PC-9 (cell line): Measurements from ENCODE around the gene HSD3B7. TPM values are rescaled to one million over a fixed set of nuclear protein-coding genes. Genes with fewer than 3 reads are reported as not detected.

ENCODE experiments used
- BruUV-seq: library from RNA; stranded (reverse); fragments of 400-500 nt; replicated peaks from 2 replicates; lab custom pipeline; 2021; lab: Mats Ljungman, UMichigan
- CTCF ChIA-PET: fragments of 300-600 bp; sonication (Branson Sonifier 250); formaldehyde crosslinking; loops from one replicate; lab custom pipeline; 2022; ENCODE audit warnings: antibody characterized with exemption; lab: Charles Lee
- POLR2A ChIA-PET: fragments of 300-600 bp; sonication (Branson Sonifier 250); formaldehyde crosslinking; loops from one replicate; lab custom pipeline; 2022; ENCODE audit warnings: antibody characterized with exemption; ENCODE audit not compliant: unreplicated experiment; lab: Charles Lee
- DNase-seq, 2 experiments: peaks; one replicate each; pipeline versions ENCODE4 v3.0.0 to v3.0.0-alpha.2; 2015 to 2022; ENCODE audit warnings: mixed read lengths in 1 of 2
- H2AFZ ChIP-seq: fragments of 200-600 bp; sonication (generic); 2 replicates; pipeline ENCODE4 v1.8.1; 2017; ENCODE audit warnings: antibody characterized with exemption
- H3F3A ChIP-seq: fragments of 200-600 bp; sonication (generic); 2 replicates; pipeline ENCODE4 v1.8.1; 2017; ENCODE audit warnings: antibody characterized with exemption, mild to moderate bottlenecking, low read depth; ENCODE audit not compliant: insufficient read depth
- H3K27ac ChIP-seq: fragments of 200-600 bp; sonication (generic); 2 replicates; pipeline ENCODE4 v1.6.1; 2016; ENCODE audit warnings: mixed run types
- H3K27me3 ChIP-seq: fragments of 200-600 bp; sonication (generic); 2 replicates; pipeline ENCODE4 v1.6.1; 2016; ENCODE audit warnings: low read depth, mixed run types; ENCODE audit not compliant: insufficient read depth
- H3K36me3 ChIP-seq: fragments of 200-600 bp; sonication (generic); 2 replicates; pipeline ENCODE4 v1.6.1; 2016; ENCODE audit warnings: low read depth, mixed run types
- H3K4me1 ChIP-seq: fragments of 200-600 bp; sonication (generic); replicated peaks from 2 replicates; pipeline ENCODE4 v1.6.1; 2016; ENCODE audit warnings: mixed run types; ENCODE audit not compliant: insufficient read depth
- H3K4me2 ChIP-seq: fragments of 200-600 bp; sonication (generic); 2 replicates; pipeline ENCODE4 v1.6.1; 2017; ENCODE audit warnings: mixed run types
- H3K4me3 ChIP-seq: fragments of 200-600 bp; sonication (generic); 2 replicates; pipeline ENCODE4 v1.6.1; 2016; ENCODE audit warnings: mixed run types
- H3K79me2 ChIP-seq: fragments of 200-600 bp; sonication (generic); 2 replicates; pipeline ENCODE4 v1.6.1; 2017; ENCODE audit warnings: low read depth, mixed run types
- H3K9me2 ChIP-seq: fragments of 200-600 bp; sonication (generic); 2 replicates; pipeline ENCODE4 v1.8.1; 2017; ENCODE audit warnings: mild to moderate bottlenecking; ENCODE audit not compliant: insufficient read depth
- H3K9me3 ChIP-seq: fragments of 200-600 bp; sonication (generic); 2 replicates; pipeline ENCODE4 v1.8.1; 2016; ENCODE audit warnings: low read depth; ENCODE audit not compliant: insufficient read depth
- H4K20me1 ChIP-seq: fragments of 200-600 bp; sonication (generic); 2 replicates; pipeline ENCODE4 v1.8.1; 2017; ENCODE audit not compliant: insufficient read depth
- CTCF ChIP-seq: fragments of 200-600 bp; sonication (generic); conservative IDR thresholded peaks from 2 replicates; pipeline ENCODE4 v1.6.1; 2017; ENCODE audit warnings: mixed run types, antibody characterized with exemption, mild to moderate bottlenecking, moderate library complexity
- EZH2 ChIP-seq: fragments of 200-600 bp; sonication (generic); IDR thresholded peaks from 2 replicates; pipeline ENCODE4 v1.8.0; 2017; ENCODE audit warnings: antibody characterized with exemption, low read depth
- intact Hi-C: fragments of 100-400 bp; cut with micrococcal nuclease; formaldehyde crosslinking; loops from one replicate; pipeline ENCODE4 v1.10.0; 2022; ENCODE audit not compliant: unreplicated experiment
- total RNA-seq: library from RNA; stranded (reverse); gene quantifications from 2 replicates; pipeline ENCODE4 v1.2.3, GENCODE V29; 2021

Gene HSD3B7
- total RNA-seq, 1 experiment from 2014 or later: 34.8 TPM

GRCh38 chr16:31008551-31008950 lies 23.5 kb downstream of the HSD3B7 start:
- Histone ChIP-seq H2AFZ (no peak overlapping the region), H3K4me3 (no peak overlapping the region), H3K27ac (no peak overlapping the region), H3K4me1 (peaks cover 10% of the 10 kb centered on the region), H3K9me2 (no peaks in the 10 kb centered on the region), H3K36me3 (no peaks in the 10 kb centered on the region), H3K4me2 (peak overlapping the region; percentile 41; the same call in 1 of the 2 replicates), H3K9me3 (no peaks in the 10 kb centered on the region), H4K20me1 (no peaks in the 10 kb centered on the region), H3F3A (peaks cover 14% of the 10 kb centered on the region; the same call in 1 of the 2 replicates), H3K27me3 (peaks cover 16% of the 10 kb centered on the region; the same call in 1 of the 2 replicates), H3K79me2 (no peaks in the 10 kb centered on the region)
- BruUV-seq: no TSS peak
- no peak for DNase-seq
- TF ChIP-seq CTCF (no peak), EZH2 (no peak)
- ChIA-PET POLR2A (no interaction called here), CTCF (interaction anchor here (0.7 kb wide), 1 partner anchor 14 kb away, joined by 8 read pairs; no protein-coding TSS in a partner anchor)
- intact Hi-C loops: no loop called here

GRCh38 chr16:31009120-31009519 lies 24.1 kb downstream of the HSD3B7 start:
- no TSS peak for BruUV-seq
- Histone ChIP-seq H3K79me2 (no peaks in the 10 kb centered on the region), H3F3A (peaks cover 14% of the 10 kb centered on the region; the same call in 1 of the 2 replicates), H3K27me3 (peaks cover 20% of the 10 kb centered on the region; the same call in 1 of the 2 replicates), H3K36me3 (no peaks in the 10 kb centered on the region), H3K4me1 (peaks cover 10% of the 10 kb centered on the region), H3K9me3 (no peaks in the 10 kb centered on the region), H3K27ac (no peak overlapping the region), H3K9me2 (no peaks in the 10 kb centered on the region), H3K4me2 (no peak overlapping the region), H3K4me3 (no peak overlapping the region), H4K20me1 (no peaks in the 10 kb centered on the region), H2AFZ (no peak overlapping the region)
- TF ChIP-seq CTCF: no peak
- no peak for TF ChIP-seq EZH2
- POLR2A ChIA-PET: no interaction called here
- intact Hi-C loops: no loop called here
- CTCF ChIA-PET: interaction anchor here (0.7 kb wide), 1 partner anchor 14 kb away, joined by 8 read pairs; no protein-coding TSS in a partner anchor
- no peak for DNase-seq

- Histone ChIP-seq H3K79me2 (no peaks in the 10 kb centered on the region), H3K27ac (no peak overlapping the region), H3K4me2 (no peak overlapping the region), H3K9me2 (no peaks in the 10 kb centered on the region), H2AFZ (no peak overlapping the region), H3K4me3 (no peak overlapping the region), H4K20me1 (no peaks in the 10 kb centered on the region), H3K36me3 (no peaks in the 10 kb centered on the region), H3K9me3 (no peaks in the 10 kb centered on the region), H3K27me3 (peaks cover 20% of the 10 kb centered on the region; the same call in 1 of the 2 replicates), H3F3A (peaks cover 14% of the 10 kb centered on the region; the same call in 1 of the 2 replicates), H3K4me1 (peaks cover 10% of the 10 kb centered on the region)
- BruUV-seq: no TSS peak
- TF ChIP-seq EZH2 (no peak), CTCF (no peak)
- ChIA-PET CTCF (no interaction called here), POLR2A (no interaction called here)
- DNase-seq: no peak
- intact Hi-C loops: no loop called here
Observed at GRCh38 chr16:31009894-31010584, 25.0 kb downstream of the HSD3B7 start.
